ENCODE measurements around the gene ZFP92. TPM values are rescaled to one million over a fixed set of nuclear protein-coding genes. Genes with fewer than 3 reads are reported as not detected.

ZFP92 gene, protein sequence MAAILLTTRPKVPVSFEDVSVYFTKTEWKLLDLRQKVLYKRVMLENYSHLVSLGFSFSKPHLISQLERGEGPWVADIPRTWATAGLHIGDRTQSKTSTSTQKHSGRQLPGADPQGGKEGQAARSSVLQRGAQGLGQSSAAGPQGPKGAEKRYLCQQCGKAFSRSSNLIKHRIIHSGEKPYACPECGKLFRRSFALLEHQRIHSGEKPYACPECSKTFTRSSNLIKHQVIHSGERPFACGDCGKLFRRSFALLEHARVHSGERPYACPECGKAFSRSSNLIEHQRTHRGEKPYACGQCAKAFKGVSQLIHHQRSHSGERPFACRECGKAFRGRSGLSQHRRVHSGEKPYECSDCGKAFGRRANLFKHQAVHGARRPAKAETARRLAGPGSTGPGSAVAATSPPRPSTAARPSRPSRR
- 3.2 and 3.7 TPM in 2 replicates for total RNA-seq (2013; cell fraction: nucleolus; rRNA removed)
- total RNA-seq (2014; rRNA removed), result 0.06 and 0.11 TPM in 2 replicates
- 0.09 and 0.14 TPM in 2 replicates for total RNA-seq (2014; rRNA removed; fragmentation: Illumina TruSeq; extraction: Trizol)
- total RNA-seq (2021), result 0.13 and 0.31 TPM in 2 replicates
- 0.62 TPM for polyA plus RNA-seq (2011; ENCODE audit: low read depth)
- polyA plus RNA-seq (2011; rRNA removed), result 1.4 and 1.6 TPM in 2 replicates
- 1.6 TPM in 2 replicates for polyA plus RNA-seq (2011; cell fraction: cytosol; rRNA removed)
- polyA plus RNA-seq (2011; cell fraction: nucleus; rRNA removed), result 4.0 and 4.2 TPM in 2 replicates
- polyA plus RNA-seq (2012), result 0.72 and 0.93 TPM in 2 replicates
- polyA plus RNA-seq (2014; fragmentation: Illumina TruSeq; extraction: Trizol), result 0.16 and 0.27 TPM in 2 replicates
- polyA plus RNA-seq (2014; fragmentation: Nextera tagmentation; extraction: Ambion mirVana), result under 1 TPM; 0.02 to 0.03 TPM
- 0.09 and 0.19 TPM in 2 replicates for polyA plus RNA-seq (2014; rRNA removed)
- polyA plus RNA-seq (2016; fragmentation: Nextera tagmentation; extraction: Ambion mirVana), result not detected
- polyA minus RNA-seq (2011; rRNA and poly(A)+ RNA removed), result 1.6 and 2.4 TPM in 2 replicates
- 1.0 and 1.7 TPM in 2 replicates for polyA minus RNA-seq (2011; cell fraction: cytosol; rRNA and poly(A)+ RNA removed)
- 0.97 and 1.7 TPM in 2 replicates for polyA minus RNA-seq (2011; cell fraction: nucleus; rRNA and poly(A)+ RNA removed)
- percentile 55 among the genes with signal in this experiment for Bru-seq, nascent RNA
- percentile 60 among the genes with signal in this experiment for BruChase-seq, experiment 1, labeled RNA remaining after a 6-hour chase
- percentile 71 among the genes with signal in this experiment for BruChase-seq, experiment 2, labeled RNA remaining after a 2-hour chase
- long read RNA-seq, experiment 1, result 0 reads
- long read RNA-seq, experiment 2, partial matches to known transcripts, result 0 of 2 reads
- long read RNA-seq, experiment 2, other reads (novel, unspliced or antisense), result 2 of 2 reads

DNA sequence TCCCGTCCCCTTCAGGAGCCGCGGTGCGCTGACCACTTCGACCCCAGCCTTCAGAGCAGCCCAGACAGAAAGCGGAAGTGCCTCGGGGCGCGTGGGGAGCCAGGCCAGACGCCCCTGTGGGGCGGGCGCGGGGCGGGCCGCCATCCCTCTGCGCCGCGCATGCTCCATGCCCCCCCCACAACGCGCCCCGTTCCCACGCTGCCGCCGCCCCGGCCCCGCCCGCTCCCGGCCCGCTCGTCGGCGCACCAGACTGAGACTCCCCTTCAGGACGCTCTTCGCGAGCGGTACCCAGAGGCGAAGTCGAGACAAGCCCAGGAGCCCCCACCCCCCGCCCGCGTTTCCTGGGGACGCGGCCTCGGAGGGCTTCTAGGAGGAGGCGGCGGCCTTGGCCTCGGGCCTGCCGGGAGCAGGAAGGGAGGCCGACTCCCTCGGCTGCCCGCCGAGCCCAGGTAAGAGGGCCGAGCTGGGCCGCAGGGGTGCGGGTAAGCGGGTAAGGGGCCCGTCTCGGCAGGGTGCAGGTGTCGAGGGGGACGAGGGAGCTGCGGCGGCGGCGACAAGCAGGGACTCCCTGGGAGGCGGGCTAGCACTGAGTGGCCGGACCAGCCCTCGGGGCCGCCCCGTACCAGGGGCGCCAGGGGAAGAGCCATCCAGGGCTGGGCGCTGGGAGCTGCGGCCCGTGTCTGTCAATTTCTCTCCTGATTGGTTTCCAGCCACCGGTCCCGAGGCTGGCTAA lies at the start of gene ZFP92:
TSS of gene ZFP92 (plus strand) at position 218 of the 733 bp plus-strand sequence. CDS start 6,851 bp downstream, outside the sequence.
- Histone ChIP-seq H3K79me2 (ENCODE audit: control insufficient read depth, insufficient read depth, low read length) (no peaks in the 10 kb centered on the region), H3K4me3 (peak within 1 kb of the TSS; percentile 71), H2AFZ (ENCODE audit: control insufficient read depth, low read depth, low read length) (peak within 1 kb of the TSS; percentile 54), H3K9me3 (replicated peaks; ENCODE audit: control insufficient read depth, insufficient read depth, low read length) (no peaks in the 10 kb centered on the region; the same call in 2 of the 3 replicates), H3K9ac (ENCODE audit: control insufficient read depth, insufficient read depth, low read length) (peak within 1 kb of the TSS; percentile 32), H3K27me3 (replicated peaks in 1 of 2; ENCODE audit: control insufficient read depth in 2 of 2, insufficient read depth in 2 of 2, low read length in 1 of 2) (no peaks in the 10 kb centered on the region), H3K27ac (ENCODE audit: control insufficient read depth, insufficient read depth) (no peak within 1 kb of the TSS), H4K20me1 (ENCODE audit: control insufficient read depth, insufficient read depth) (no peaks in the 10 kb centered on the region), H3K4me2 (ENCODE audit: control insufficient read depth, insufficient read depth) (peak within 1 kb of the TSS; percentile 73), H3K4me1 (ENCODE audit: control insufficient read depth, insufficient read depth, low read length) (no peaks in the 10 kb centered on the region), H3K36me3 (ENCODE audit: control insufficient read depth in 2 of 2, insufficient read depth in 2 of 2, low read length in 1 of 2) (no peaks in the 10 kb centered on the region)
- CTCF ChIA-PET, result no interaction called here
- 46% methylated on average over 59 of the region's 75 CpGs for WGBS (ENCODE audit: insufficient coverage, insufficient replicate concordance, low lambda C conversion rate, missing lambda C conversion rate)
- POLR2A ChIA-PET, result no interaction called here
- BruUV-seq (replicated peaks), result no TSS peak
- in situ Hi-C loops (cut with MboI), result no loop called here
- intact Hi-C loops (cut with micrococcal nuclease; ENCODE audit: unreplicated experiment), result no loop called here
- RAD21 ChIA-PET (ENCODE audit: unreplicated experiment), result no interaction called here
- SMC1A ChIA-PET (ENCODE audit: uncharacterized antibody, unreplicated experiment), result no interaction called here
- ATAC-seq, result peak; percentile 92
- DNase-seq (ENCODE audit: low read depth, low spot score), result no peak
- FAIRE-seq, result no peak
- TF ChIP-seq, protein P1, sequence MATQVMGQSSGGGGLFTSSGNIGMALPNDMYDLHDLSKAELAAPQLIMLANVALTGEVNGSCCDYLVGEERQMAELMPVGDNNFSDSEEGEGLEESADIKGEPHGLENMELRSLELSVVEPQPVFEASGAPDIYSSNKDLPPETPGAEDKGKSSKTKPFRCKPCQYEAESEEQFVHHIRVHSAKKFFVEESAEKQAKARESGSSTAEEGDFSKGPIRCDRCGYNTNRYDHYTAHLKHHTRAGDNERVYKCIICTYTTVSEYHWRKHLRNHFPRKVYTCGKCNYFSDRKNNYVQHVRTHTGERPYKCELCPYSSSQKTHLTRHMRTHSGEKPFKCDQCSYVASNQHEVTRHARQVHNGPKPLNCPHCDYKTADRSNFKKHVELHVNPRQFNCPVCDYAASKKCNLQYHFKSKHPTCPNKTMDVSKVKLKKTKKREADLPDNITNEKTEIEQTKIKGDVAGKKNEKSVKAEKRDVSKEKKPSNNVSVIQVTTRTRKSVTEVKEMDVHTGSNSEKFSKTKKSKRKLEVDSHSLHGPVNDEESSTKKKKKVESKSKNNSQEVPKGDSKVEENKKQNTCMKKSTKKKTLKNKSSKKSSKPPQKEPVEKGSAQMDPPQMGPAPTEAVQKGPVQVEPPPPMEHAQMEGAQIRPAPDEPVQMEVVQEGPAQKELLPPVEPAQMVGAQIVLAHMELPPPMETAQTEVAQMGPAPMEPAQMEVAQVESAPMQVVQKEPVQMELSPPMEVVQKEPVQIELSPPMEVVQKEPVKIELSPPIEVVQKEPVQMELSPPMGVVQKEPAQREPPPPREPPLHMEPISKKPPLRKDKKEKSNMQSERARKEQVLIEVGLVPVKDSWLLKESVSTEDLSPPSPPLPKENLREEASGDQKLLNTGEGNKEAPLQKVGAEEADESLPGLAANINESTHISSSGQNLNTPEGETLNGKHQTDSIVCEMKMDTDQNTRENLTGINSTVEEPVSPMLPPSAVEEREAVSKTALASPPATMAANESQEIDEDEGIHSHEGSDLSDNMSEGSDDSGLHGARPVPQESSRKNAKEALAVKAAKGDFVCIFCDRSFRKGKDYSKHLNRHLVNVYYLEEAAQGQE (IDR thresholded peaks at IDR 0.05; ENCODE audit: low read depth, low read length), result no peak
- 0 out of 2 replicates have a peak, but pooled peaks have one; percentile 41 for TF ChIP-seq IKZF1 (conservative IDR thresholded peaks at IDR 0.05)
- no peak for TF ChIP-seq KDM1A (IDR thresholded peaks at IDR 0.05; ENCODE audit: borderline replicate concordance)
- no peak for TF ChIP-seq ZNF274 (IDR thresholded peaks at IDR 0.05; ENCODE audit: insufficient read depth, insufficient read length)
- TF ChIP-seq, protein P2, sequence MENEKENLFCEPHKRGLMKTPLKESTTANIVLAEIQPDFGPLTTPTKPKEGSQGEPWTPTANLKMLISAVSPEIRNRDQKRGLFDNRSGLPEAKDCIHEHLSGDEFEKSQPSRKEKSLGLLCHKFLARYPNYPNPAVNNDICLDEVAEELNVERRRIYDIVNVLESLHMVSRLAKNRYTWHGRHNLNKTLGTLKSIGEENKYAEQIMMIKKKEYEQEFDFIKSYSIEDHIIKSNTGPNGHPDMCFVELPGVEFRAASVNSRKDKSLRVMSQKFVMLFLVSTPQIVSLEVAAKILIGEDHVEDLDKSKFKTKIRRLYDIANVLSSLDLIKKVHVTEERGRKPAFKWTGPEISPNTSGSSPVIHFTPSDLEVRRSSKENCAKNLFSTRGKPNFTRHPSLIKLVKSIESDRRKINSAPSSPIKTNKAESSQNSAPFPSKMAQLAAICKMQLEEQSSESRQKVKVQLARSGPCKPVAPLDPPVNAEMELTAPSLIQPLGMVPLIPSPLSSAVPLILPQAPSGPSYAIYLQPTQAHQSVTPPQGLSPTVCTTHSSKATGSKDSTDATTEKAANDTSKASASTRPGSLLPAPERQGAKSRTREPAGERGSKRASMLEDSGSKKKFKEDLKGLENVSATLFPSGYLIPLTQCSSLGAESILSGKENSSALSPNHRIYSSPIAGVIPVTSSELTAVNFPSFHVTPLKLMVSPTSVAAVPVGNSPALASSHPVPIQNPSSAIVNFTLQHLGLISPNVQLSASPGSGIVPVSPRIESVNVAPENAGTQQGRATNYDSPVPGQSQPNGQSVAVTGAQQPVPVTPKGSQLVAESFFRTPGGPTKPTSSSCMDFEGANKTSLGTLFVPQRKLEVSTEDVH (IDR thresholded peaks at IDR 0.05; ENCODE audit: low read depth, partially characterized antibody), result no peak
- TF ChIP-seq HDAC2 (IDR thresholded peaks at IDR 0.05), result no peak
- TF ChIP-seq BHLHE40 (IDR thresholded peaks at IDR 0.05; ENCODE audit: borderline replicate concordance in 1 of 2, low read depth in 2 of 2, low read length in 1 of 2), result no peak
- TF ChIP-seq SPI1 (IDR thresholded peaks at IDR 0.05; ENCODE audit: borderline replicate concordance, insufficient read depth, low read depth, low read length), result peak; percentile 87
- no peak for TF ChIP-seq BRCA1 (IDR thresholded peaks at IDR 0.05; ENCODE audit: low read depth, low read length)
- TF ChIP-seq POLR2A (IDR thresholded peaks at IDR 0.05; ENCODE audit: low read depth, low read length), result peak; percentile 35; the same call in 1 of the 2 replicates
- TF ChIP-seq WRNIP1 (IDR thresholded peaks at IDR 0.05; ENCODE audit: borderline replicate concordance, low read depth, low read length), result no peak
- TF ChIP-seq RFX5 (IDR thresholded peaks at IDR 0.05; ENCODE audit: low read depth, low read length), result no peak
- no peak for TF ChIP-seq NR2F1 (conservative IDR thresholded peaks at IDR 0.05)
